H1 (cell line): ENCODE data around the gene PNRC1. TPM values are rescaled to one million over a fixed set of nuclear protein-coding genes. Genes with fewer than 3 reads are reported as not detected.

ENCODE experiments used
- CTCF ChIP-seq, 3 experiments: IDR thresholded peaks; 1 replicate in 2 of 3; 2 replicates in 1 of 3; pipeline versions ENCODE4 v1.5.1 to v1.6.1; 2011; ENCODE audit warnings: low read length in 3 of 3, mild to moderate bottlenecking in 3 of 3, inconsistent platforms in 2 of 3, low read depth in 1 of 3, moderate library complexity in 1 of 3; ENCODE audit not compliant: insufficient read depth in 1 of 3; ENCODE audit errors: control extremely low read depth in 1 of 3
- POLR2AphosphoS5 ChIP-seq: IDR thresholded peaks from 2 replicates; pipeline ENCODE4 v1.6.1; 2011; ENCODE audit warnings: low read depth, low read length
- polyA plus RNA-seq, 7 experiments: library from polyadenylated mRNA; depleted of rRNA in 3 of 7; stranded (reverse) in 5 of 7; unstranded in 2 of 7; fragments of >200 nt in 5 of 7; fragments of 200-250 nt in 2 of 7; gene quantifications; 1 replicate in 5 of 7; 2 replicates in 1 of 7; 4 replicates in 1 of 7; pipeline versions ENCODE4 v1.2.1 to v1.2.3, GENCODE V29; 2011 to 2013; ENCODE audit warnings: missing spikeins in 2 of 7, mixed read lengths in 2 of 7
- total RNA-seq: library from RNA; stranded (reverse); fragmentation: NEBNext Ultra II Directional; extraction: Animal tissue kit (Norgen Biotek cat#: 25700); gene quantifications from 2 replicates; pipeline ENCODE4 v1.2.1, GENCODE V29; 2021

PNRC1 gene
- total and polyA plus RNA-seq, 2 of the 8 experiments (the other 6 are each of a cell fraction or from before 2014, with no cell fraction given): 6.3 to 48.5 TPM

GRCh38 chr6:89081423-89082322 lies 1.1 kb downstream of the PNRC1 start (continued):
- peak in 1 of 3 experiments; percentile 12; a peak in 1 of 4 replicates for TF ChIP-seq CTCF (IDR thresholded peaks at IDR 0.05; ENCODE audit: control extremely low read depth in 1 of 3, insufficient read depth in 1 of 3, low read depth in 1 of 3, low read length in 3 of 3)
- peak; percentile 84 for TF ChIP-seq POLR2AphosphoS5
